HG03378 (cell line): ENCODE measurements around the gene CACNA1B.
"Not testable (repeated sequence)": the region's sequence is repeated elsewhere in the genome, so short reads cannot be mapped to it uniquely, and the experiment has no call there.

Experiments used
- ATAC-seq: cut with Tn5 transposase; IDR thresholded peaks from one replicate; pipeline ENCODE4 v1.9.1; 2021; ENCODE audit warnings: mild to moderate bottlenecking, moderate library complexity; ENCODE audit not compliant: unreplicated experiment

The CACNA1B gene

DNA sequence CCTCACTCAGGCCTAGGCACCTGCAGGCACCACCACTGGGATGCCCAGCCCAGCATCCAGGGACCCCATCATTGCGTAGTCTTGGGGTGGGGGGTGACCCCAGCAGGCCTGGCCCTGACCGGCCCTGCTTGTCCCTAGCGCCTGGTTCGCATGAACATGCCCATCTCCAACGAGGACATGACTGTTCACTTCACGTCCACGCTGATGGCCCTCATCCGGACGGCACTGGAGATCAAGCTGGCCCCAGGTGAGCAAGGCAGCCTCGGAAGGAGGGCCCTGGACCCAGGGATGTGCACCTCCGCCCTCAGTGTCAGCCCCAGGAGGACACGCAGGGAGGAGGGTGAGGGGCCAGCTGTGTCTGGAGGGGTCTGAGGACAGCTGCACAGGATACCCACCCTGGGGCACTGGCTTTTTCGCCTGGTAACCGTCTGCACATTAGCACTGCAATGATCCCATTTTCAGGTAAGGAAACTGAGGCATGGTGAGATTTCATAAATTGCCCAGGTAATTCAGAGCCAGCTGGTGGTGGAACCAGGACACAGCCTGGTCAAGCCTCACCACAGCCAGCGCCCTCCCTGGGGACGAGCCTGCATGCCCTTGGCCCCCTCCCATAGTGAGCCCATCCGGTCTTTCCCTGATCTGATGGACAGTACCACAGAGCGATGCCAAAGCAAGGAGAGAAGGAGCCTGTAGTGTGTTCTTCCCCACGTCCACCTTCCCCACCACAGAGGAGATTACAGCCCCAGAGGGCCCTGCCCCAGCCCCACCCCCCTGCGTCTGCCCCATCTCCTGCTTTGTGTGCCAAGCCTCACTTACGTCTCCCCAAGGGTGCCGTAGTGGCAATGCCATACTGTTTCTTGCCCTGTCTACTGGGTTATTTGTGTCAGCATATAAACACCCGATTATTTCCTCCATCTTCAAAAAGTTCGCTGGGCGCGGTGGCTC is 228.3 kb downstream of the CACNA1B start:
- ATAC-seq = no peak

DNA sequence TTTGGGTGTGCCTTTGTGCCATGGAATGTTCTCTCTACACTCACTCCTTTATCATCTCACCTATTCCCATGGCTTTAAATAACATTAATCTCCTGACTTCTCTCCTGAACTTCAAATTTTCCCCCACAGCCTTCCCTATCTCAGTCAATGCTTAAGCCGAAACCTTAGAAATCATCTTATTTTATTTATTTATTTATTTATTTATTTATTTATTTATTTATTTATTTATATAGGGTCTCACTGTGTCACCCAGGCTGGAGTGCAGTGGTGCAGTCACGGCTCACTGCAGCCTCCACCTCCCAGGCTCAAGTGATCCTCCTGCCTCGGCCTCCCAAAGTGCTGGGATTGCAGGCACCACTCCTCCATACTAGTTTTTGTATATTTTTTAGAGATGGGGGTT is 229.5 kb downstream of the CACNA1B start:
- ATAC-seq = not testable (repeated sequence)

DNA sequence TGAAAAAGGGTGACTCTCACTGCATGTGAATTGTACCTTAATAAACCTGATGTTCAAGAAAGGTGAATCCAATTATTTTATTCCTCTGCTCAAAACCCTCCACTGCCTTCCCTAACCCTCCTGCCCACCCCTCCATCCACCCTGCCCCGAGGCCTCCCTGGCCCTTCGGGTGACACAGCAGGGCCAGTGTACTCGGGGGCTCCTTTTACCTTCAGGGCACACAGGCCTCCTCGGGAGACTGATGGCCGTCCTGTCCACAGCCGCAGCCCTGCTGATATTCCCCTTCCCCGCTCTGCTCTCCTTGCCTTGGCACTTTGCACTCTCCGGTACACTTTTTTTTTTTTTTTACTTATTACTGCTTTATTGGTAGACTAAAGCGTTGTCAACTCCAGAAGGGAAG is 234.0 kb downstream of the CACNA1B start:
- no peak for ATAC-seq

DNA sequence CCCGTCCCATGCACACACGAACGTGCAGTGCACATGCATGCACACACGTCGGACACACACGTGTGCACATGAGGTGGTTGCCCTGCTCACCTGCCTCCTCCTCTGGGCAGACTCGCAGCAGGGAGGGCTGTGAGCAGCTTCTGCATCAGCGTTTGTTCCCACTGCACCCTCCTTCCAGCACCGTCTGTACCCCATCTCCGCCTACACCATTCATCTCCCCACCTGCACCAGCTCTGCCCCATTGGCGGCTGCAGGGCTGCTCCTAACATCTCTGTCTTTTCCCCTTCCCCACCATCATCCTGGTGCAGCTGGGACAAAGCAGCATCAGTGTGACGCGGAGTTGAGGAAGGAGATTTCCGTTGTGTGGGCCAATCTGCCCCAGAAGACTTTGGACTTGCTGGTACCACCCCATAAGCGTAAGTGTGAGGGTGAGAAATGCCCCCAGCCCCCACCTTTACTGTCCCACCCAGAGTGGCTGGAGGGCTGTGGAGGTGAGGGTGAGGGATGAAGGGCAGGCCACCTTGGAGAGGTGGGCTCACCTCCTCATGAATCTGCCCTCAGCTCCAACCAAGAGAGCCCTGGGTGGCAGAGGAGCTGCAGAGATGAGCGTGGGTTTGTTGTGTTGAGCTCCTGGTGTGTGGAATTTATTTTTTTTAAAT is 234.6 kb downstream of the CACNA1B start:
- ATAC-seq = no peak

DNA sequence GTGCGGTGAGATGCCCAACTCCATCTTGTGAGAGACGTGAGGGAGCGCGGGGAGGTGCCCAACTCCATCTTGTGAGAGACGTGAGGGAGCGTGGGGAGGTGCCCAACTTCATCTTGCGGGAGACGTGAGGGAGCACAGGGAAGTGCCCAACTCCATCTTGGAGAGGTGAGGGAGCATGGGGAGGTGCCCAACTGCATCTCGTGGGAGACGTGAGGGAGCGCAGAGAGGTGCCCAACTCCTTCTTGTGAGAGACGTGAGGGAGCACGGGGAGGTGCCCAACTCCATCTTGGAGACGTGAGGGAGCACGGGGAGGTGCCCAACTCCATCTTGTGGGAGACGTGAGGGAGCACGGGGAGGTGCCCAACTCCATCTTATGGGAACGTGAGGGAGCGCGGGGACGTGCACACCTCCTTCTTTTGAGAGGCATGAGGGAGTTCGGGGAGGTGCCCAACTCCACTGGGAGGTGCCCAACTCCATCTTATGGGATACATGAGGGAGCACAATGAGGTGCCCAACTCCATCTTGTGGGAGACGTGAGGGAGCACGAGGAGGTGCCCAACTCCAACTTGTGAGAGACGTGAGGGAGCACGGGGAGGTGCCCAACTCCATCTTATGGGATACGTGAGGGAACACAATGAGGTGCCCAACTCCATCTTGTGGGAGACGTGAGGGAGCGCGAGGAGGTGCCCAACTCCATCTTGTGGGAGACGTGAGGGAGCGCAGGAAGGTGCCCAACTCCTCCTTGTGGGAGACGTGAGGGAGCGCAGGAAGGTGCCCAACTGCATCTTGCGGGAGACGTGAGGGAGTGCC is 235.4 kb downstream of the CACNA1B start:
- ATAC-seq = no peak

DNA sequence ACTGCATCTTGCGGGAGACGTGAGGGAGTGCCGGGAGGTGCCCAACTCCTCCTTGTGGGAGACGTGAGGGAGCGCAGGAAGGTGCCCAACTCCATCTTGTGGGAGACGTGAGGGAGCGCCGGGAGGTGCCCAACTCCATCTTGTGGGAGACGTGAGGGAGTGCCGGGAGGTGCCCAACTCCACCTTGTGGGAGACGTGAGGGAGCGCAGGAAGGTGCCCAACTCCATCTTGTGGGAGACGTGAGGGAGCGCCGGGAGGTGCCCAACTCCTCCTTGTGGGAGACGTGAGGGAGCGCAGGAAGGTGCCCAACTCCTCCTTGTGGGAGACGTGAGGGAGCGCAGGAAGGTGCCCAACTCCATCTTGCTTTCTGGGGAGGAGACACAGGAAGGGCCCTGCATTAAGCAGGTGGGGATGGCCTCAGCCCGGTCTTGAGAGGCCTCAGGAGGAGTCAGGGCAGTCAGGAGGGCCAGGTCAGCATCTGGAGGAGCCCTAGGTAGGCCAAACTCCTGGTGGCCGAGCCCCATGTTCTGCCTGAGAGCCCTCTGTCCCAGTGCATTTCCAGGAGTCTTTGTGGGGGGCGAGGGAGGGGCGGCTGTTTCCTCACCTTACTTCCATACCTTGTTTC is 236.2 kb downstream of the CACNA1B start:
- ATAC-seq = not testable (repeated sequence)

DNA sequence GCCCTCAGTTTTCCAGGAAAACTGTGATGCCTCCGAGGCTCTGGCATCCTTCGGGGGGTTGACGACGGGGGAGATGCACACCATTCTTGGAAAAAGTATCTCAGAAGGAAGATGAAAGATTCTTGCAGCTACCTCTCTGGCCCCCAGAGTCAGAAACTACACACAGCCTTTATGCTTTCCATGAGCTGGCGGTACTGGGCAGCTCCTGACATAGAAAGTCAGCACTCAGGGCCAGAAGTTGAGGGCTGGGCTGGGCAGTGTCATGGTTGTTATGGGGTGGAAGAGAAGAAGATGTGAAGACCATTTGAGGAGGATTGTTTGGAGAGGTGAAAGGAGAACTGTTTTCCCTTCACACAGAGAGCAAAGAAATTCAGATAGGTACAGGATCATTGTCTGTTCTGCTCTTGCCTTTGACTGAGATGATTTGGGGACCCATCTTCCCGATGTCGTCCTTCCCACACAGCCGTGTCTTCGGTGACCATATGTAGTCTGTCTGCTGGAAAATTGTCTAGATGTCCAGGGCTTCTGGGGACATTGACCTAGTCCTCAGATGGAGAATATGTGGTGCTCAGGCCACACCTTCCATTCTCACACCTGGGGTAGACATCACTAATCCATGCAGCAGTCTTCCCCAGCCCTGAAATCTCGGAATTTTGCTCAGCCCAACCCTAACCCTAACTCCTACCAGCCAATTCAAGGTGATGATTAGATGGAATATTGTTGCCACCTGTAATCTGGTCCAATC is 237.1 kb downstream of the CACNA1B start:
- no peak for ATAC-seq

DNA sequence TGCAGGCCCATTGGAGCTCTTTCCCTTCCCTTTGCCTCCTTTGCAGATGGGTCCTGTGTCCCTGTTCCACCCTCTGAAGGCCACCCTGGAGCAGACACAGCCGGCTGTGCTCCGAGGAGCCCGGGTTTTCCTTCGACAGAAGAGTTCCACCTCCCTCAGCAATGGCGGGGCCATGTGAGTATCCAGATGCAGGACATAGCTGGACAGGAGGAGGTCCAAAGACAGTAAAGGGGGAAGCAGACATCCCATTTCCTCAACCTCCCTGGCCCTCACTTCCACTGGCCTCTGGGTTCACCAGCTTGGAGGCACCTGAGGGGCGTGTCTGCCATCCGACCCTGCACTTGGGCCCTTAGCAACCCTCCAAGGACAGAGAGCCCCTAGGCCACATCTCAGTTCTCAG is 237.9 kb downstream of the CACNA1B start:
- ATAC-seq = no peak

DNA sequence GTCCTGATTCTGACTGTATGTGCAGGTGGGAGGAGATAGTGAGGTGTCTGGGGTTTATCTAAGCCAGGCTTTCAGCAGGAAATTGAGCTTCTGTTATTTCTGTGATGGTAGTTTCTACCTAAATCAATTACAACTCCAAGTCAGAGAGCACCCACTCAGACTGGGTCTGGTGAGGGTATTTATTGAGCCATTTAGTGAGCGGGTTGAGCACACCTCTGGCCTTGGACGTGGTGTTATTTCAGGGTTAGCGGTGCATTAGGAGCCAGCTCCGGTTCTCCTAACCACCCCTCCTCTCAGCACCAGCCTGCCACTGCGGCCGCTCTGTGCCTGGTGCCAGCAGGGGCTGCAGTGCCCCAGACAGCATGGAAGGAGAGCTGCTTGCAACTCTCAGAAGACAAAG is 238.9 kb downstream of the CACNA1B start:
- no peak for ATAC-seq

DNA sequence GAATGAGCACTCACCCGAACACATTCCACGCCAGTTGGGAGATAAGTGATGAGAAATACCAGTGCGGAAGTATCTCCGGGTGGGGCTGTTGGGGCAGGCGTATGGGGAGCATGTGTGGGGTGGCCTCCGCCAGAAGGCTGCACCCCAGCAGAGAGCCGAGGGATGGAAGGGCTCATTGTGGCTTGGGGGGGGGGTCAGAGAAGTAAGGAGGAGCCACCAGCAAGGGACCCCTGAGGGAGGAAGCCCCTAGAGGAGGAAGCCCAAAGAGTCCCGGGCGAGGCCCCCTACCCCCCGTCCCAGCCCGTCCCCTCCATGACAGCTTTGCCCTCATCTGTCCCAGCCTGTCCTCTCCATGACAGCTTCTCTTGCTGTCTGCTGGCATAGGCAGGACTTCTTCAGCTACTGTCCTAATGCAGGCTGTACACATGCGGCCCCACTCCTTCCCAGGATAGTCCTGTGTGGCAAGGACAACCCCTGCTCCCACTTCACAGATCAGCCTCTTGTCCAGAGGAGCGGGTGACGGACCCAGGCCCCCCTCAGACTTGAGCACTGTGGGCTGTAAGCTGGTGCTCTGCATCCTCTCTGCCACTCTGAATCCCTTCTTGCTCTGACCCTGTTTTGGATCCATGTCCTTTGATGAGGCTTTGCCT is 239.6 kb downstream of the CACNA1B start:
- ATAC-seq = no peak

DNA sequence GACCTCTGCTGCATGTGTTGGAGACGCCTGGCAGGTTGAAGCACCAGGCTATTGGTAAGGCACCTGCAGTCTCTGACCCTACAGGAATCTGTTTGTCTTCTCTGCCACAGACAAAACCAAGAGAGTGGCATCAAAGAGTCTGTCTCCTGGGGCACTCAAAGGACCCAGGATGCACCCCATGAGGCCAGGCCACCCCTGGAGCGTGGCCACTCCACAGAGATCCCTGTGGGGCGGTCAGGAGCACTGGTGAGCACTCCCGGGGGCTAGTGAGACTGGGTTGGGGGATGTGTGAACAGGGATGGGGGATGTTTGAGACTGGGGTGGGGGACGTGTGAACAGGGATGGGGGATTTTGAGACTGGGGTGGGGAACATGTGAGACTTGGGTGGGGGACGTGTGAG is 240.3 kb downstream of the CACNA1B start:
- ATAC-seq = no peak

DNA sequence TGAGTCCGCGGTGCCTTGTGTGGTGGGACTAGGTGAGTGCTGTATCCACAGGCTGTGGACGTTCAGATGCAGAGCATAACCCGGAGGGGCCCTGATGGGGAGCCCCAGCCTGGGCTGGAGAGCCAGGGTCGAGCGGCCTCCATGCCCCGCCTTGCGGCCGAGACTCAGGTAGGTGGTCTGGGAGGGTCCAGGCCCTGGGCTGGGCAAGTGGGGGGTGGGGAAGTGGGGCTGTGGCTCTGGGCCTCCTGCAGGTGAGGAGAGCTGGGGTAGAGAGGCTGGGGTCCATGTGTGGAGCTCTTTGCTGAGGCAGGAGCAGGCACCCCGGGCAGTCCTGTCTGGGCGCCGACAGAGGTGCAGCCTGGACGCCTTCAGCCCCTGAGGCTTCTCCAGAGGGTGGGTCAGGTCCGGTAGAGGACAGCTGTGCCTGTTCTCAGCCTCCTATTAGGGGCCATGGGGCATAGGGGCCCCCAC is 241.1 kb downstream of the CACNA1B start:
- no peak for ATAC-seq

DNA sequence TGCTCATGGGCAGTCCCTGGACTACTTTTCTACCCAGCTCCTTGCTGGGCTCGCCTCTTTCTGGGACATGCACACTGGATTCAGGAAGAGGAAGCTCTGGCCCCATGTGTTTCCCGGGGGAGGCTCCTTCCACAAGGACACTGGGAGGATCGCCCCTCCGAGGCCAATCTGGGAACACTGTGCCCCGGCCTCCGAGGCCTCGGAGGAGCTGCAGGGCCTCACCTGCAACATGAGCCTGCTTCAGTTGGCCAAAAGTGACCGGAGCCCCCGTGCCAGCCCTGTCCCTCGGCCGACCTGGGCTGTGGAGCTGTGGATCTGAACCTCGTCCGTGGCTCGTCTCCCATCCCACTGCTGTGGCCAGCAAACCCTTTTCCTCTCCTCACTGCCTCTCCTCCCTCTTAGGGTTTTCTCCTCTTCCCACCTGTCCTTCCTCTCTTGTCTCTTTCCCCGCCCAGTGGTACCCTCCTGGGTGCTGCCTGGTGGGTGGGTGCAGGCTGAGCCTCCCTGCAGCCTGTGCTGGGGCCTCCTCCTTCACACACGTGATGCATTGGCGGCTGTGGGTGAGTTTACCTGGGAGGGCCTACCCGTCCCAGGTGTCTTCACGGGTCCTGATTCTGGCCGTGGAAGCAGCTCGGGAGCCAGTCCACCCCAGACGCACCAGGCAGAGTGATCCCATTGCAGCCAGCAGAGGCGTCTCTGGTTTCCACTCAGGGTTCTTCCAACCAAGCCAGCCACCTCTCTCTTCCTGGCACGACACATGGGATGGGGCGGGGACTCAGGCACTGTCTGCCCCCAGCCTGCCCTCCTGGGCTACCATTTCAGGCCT is 241.8 kb downstream of the CACNA1B start:
- ATAC-seq = no peak

DNA sequence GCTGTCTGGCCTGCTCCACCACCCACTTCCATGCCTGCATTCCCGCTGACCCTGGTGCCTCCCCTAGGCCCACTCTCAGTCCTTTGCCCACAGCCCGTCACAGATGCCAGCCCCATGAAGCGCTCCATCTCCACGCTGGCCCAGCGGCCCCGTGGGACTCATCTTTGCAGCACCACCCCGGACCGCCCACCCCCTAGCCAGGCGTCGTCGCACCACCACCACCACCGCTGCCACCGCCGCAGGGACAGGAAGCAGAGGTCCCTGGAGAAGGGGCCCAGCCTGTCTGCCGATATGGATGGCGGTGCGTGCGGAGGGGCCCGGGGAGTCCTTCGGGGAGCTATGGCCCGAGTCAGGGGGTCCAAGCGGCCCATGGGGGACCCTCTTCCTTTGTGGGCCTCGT is 242.5 kb downstream of the CACNA1B start:
- no peak for ATAC-seq

DNA sequence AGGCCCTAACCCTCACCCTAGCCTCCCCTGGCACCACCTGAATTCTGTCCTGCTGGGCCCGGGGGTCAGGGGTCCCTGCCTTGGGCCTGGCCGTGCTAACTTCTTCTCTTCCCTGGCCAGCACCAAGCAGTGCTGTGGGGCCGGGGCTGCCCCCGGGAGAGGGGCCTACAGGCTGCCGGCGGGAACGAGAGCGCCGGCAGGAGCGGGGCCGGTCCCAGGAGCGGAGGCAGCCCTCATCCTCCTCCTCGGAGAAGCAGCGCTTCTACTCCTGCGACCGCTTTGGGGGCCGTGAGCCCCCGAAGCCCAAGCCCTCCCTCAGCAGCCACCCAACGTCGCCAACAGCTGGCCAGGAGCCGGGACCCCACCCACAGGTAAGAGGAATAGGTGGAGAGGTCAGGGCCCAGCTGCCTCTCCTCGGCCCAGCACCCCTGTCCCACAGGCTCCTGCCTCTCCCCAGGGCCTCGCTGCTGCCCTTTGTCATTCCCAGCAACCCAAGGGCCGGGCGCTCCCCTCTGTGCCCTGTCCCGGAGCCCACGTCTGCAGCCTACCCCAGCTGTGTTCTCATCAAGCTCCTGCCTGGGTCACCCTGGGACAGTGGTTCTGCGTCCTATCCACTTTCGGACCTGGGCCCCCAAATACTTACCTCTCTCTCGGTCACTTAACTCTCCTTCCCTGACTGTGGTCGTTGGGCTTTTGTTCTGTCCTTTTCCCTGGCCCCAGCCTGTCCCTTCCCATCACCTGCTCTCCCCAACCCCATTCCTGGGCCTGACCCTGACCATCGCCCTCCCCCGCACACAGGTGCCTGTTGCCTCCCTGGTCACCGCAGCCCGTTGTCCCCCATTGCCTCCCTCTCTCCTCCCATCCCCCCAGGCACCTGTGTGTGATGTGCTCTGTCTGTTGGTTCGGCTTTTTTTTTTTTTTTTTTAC is 243.2 kb downstream of the CACNA1B start:
- no peak for ATAC-seq

DNA sequence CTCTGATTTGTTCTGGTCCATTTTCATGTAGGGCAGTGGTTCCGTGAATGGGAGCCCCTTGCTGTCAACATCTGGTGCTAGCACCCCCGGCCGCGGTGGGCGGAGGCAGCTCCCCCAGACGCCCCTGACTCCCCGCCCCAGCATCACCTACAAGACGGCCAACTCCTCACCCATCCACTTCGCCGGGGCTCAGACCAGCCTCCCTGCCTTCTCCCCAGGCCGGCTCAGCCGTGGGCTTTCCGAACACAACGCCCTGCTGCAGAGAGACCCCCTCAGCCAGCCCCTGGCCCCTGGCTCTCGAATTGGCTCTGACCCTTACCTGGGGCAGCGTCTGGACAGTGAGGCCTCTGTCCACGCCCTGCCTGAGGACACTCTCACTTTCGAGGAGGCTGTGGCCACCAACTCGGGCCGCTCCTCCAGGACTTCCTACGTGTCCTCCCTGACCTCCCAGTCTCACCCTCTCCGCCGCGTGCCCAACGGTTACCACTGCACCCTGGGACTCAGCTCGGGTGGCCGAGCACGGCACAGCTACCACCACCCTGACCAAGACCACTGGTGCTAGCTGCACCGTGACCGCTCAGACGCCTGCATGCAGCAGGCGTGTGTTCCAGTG is 244.0 kb downstream of the CACNA1B start:
- no peak for ATAC-seq

DNA sequence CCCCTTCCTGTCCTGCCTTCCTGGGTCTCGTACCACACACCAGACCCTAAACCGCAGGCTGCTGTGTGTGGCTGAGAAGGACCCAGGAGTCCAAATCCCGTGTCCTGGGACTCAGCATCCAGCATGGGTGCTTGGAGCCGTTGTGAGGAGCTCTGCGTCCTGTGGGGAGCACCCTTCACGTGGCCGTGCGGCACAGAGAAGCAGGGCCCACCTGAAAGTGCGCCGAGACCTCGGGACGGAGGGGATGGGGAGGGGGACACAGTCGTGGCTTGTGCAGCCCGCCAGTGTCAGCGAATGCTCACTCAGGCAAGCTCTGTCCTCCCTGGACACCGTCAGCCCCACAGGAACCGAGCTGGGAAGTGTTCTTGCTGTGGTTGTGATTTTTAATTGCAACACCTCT is 244.6 kb downstream of the CACNA1B start:
- ATAC-seq = no peak
